Mucosa of descending colon (tissue), 3 donors: Measurements from ENCODE around the gene TBL3. TPM values are rescaled to one million over a fixed set of nuclear protein-coding genes. Genes with fewer than 3 reads are reported as not detected.

Experiments used
- ATAC-seq: fragments of 200-7000 bp; cut with Tn5 transposase; one replicate; pipeline ENCODE4 v1.9.1; 2020; ENCODE audit warnings: mild to moderate bottlenecking, moderate library complexity
- DNase-seq, 3 donors: peaks; one replicate each; pipeline ENCODE4 v3.0.0-alpha.2; 2020
- H3K36me3 ChIP-seq: fragments of 200-600 bp; one replicate; pipeline ENCODE4 v1.8.0; 2021; ENCODE audit warnings: low read depth, mild to moderate bottlenecking
- H3K4me1 ChIP-seq: fragments of 200-600 bp; one replicate; pipeline ENCODE4 v1.8.0; 2021; ENCODE audit warnings: low read depth, mild to moderate bottlenecking
- H3K4me3 ChIP-seq: fragments of 200-600 bp; one replicate; pipeline ENCODE4 v1.8.0; 2021; ENCODE audit warnings: mild to moderate bottlenecking
- H3K9me3 ChIP-seq: fragments of 200-600 bp; one replicate; pipeline ENCODE4 v1.8.0; 2021; ENCODE audit warnings: mild to moderate bottlenecking
- intact Hi-C, 2 donors: fragments of 100-400 bp; cut with DNase I in 1 of 2; cut with micrococcal nuclease in 1 of 2; formaldehyde crosslinking; loops; one replicate each; pipeline versions ENCODE4 v1.11.0 to v1.11.1; 2022; cut with DNase I, micrococcal nuclease
- total RNA-seq, 3 donors: library from RNA; stranded (reverse); fragmentation: NEBNext Ultra II Directional in 2 of 3; extraction: Animal tissue kit (Norgen Biotek cat#: 25700) in 2 of 3; gene quantifications; one replicate each; pipeline versions ENCODE4 v1.2.1 to v1.2.4, GENCODE V29; 2021 to 2023
- TF ChIP-seq, protein P1 (sequence below): fragments of 200-600 bp; IDR thresholded peaks from one replicate; pipeline ENCODE4 v1.8.0; 2022; ENCODE audit warnings: antibody characterized with exemption, mild to moderate bottlenecking
- donor health status: DM: no; HTN: no; CAD: no; lungs with moderate emphysema.
- donor health status: DM: no; HTN: no; CAD: no.
- donor health status: DM: no; HTN: yes; CAD: no.

TBL3 gene
- total RNA-seq, 3 donors from 2014 or later: 21.6 to 25.5 (median 24.0) TPM

DNA sequence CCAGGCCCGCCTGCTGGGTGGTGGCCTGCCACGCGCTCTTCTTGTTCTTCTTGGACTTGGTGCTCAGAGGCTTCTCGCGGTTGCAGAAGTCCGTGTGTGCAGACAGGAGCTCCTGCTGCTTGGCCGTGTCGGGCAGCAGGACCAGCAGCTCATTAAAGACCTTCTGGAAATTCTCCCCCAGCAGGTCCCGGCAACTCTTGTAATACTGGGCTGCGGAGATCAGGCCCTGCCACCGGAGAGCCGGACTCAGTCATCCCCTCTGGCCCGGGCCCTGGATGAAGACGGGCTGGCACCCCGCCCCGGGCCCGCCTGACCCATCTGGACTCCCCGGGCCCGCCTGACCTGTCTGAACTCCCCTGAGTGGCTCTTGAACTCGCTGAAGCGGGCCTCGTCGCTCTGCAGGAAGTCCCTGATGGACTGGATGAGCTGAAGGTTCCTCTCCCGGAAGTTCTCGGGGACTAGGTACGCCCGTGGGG, 26.5 kb downstream of the TBL3 start:
- TF ChIP-seq, protein P1, sequence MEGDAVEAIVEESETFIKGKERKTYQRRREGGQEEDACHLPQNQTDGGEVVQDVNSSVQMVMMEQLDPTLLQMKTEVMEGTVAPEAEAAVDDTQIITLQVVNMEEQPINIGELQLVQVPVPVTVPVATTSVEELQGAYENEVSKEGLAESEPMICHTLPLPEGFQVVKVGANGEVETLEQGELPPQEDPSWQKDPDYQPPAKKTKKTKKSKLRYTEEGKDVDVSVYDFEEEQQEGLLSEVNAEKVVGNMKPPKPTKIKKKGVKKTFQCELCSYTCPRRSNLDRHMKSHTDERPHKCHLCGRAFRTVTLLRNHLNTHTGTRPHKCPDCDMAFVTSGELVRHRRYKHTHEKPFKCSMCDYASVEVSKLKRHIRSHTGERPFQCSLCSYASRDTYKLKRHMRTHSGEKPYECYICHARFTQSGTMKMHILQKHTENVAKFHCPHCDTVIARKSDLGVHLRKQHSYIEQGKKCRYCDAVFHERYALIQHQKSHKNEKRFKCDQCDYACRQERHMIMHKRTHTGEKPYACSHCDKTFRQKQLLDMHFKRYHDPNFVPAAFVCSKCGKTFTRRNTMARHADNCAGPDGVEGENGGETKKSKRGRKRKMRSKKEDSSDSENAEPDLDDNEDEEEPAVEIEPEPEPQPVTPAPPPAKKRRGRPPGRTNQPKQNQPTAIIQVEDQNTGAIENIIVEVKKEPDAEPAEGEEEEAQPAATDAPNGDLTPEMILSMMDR: no peak
- no peak for ATAC-seq
- intact Hi-C loops: no loop called here

DNA sequence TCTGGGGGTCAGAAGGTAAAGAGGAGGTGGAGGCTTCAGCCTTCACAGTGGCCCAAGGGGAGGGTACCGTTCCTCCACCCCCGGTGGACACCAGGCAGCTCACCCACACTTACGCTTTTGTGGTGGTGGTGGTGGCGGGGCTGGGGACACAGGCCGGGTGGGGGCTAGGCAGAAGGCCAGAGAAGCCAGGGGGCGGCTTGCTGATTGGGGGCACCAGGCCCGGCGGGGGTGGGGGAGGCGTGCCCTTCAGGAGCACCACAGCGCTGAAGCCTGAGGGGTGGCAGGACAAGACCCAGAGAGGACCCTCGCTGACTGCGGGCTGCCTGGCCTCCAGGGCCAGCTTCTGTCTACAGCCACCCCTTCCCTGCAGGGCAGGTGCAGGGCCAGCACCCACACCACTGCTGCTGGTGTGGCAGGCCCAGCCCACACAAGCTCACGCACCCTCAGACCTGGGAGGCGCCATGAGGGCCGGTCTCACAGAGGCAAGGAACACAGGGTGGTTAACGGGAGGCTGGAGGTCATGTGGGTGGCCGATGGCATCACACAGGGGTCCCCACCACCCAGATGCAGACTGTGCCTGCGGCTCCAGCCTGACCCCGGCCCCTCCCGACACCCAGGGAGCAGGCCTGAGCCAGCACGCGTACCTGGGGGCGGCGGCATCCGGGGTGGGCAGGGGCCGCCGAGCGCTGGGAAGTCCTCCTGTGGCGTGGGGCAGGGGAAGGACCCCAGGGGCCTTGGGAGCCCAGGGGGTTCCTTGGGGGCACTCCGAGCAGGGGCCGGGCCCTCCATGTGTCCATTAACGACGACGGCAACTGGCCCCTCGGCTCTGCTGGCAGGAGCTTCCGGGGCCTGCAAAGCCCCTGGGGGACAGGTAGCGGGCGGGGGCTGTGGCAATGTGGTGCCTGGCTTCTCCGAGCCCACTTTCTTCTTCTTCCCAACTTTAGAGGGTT, 27.3 kb downstream of the TBL3 start:
- ATAC-seq: no peak
- no peaks in the 10 kb centered on the region for H3K9me3 ChIP-seq
- peaks cover 17% of the 10 kb centered on the region for H3K36me3 ChIP-seq
- TF ChIP-seq, protein P1: no peak
- H3K4me3 ChIP-seq: no peak overlapping the region
- no peak for DNase-seq
- H3K4me1 ChIP-seq: peaks cover 11% of the 10 kb centered on the region
- intact Hi-C loops: no loop called here

More for the DNA sequence above, 26.5 kb downstream of the TBL3 start:
- DNase-seq: no peak
- peaks cover 4% of the 10 kb centered on the region for H3K4me1 ChIP-seq
- H3K36me3 ChIP-seq: peaks cover 17% of the 10 kb centered on the region
- H3K4me3 ChIP-seq: no peak overlapping the region
- no peaks in the 10 kb centered on the region for H3K9me3 ChIP-seq

DNA sequence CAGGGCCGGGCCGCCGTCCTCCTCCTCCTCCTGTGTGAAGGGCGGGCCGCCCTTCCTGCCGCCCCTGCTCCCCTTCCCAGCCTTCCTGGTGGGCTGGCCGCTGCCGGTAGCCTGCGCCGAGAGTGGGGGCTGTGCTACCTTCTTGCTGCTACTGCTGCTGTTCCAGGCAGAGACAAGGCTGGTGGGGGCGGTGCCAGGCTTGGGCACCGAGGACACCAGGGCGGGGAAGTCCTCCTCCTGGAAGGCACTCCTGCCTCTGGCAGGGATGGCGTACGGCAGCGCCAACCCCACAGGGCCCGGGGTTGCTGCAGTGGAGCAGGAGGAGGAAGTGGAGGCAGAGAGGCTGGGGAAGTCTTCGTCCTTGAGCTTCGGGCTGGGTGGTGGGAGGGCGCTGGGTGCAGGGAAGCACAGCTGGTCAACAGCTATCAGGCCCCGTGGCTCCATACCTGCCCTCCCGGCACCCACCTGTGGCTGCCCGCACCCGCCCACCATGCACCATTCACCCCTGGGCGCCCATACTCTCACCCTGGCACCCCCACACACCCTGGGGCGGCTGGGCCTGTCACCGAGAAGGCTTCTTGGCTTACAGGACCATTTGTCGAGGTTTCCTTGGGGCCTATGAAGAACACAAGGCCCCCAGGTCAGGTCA, 28.1 kb downstream of the TBL3 start:
- ATAC-seq: no peak
- intact Hi-C loops: no loop called here
- H3K4me3 ChIP-seq: no peak overlapping the region
- H3K36me3 ChIP-seq: peaks cover 17% of the 10 kb centered on the region
- TF ChIP-seq, protein P1: no peak
- H3K4me1 ChIP-seq: peaks cover 17% of the 10 kb centered on the region
- DNase-seq: no peak
- no peaks in the 10 kb centered on the region for H3K9me3 ChIP-seq

DNA sequence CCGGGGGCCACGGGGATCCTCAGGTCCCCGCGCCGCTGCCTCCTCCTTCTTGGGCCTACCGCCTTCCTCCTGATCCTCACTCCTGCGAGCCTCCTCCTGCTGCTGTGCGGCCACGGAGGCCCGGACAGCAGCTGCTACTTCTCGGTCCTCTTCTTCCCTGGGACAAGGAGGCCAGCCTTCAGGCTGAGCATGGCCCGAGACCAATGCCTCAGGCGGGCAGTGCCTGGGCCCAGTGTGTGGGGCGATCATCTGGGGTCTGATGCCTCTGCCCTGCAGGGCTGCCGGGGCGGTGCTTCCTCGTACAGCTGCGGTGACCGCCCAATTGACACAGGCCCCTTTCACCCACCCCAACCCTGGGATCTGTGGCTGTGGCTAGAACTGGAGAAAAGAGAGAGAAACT, 29.2 kb downstream of the TBL3 start:
- peaks cover 19% of the 10 kb centered on the region for H3K4me1 ChIP-seq
- H3K9me3 ChIP-seq: no peaks in the 10 kb centered on the region
- DNase-seq (no peak), ATAC-seq (no peak)
- H3K36me3 ChIP-seq: peaks cover 17% of the 10 kb centered on the region
- H3K4me3 ChIP-seq: no peak overlapping the region
- TF ChIP-seq, protein P1: no peak
- intact Hi-C loops: no loop called here

DNA sequence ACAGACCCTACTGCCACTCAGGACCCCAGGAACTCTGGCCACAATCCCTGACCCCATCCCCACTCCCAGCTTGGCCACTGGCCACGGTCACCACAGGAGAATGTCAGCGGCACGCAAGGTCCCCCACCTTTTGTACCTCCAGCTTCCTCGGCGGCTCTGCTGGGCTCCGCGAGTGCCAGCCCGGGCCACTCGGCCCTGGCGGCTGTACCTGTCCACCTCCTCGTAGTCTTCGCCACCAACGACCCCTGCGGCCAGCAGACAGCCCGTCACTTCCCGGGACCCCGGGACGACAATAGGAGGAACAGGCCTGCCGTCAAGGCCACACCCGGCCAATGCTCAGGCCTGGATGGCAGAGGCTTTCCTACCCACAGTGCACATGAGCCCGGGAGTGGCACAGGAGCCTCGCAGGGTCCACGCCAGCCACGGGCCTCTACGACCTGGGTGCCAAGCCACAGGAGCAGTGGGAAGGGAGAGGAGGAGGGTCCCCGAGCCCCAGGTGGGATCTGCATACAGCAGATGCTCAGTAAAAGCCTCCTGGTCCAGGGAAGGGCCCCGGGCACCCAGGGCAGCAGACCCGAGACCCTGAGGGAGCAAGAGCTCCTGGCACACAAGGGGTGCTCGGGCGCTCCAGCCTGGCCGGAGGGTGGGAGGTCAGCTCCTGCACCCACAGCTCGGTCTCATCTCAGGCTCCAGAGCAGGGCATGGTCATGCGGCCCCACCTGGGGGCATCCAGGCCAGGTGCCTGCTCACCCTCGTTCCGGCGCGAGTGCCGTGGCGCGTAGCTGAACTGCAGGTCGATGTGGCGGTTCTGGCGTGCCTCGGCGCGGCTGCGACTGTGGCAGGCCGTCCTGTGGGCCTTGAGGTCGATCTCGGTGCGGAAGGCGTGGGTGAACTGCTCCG, 29.9 kb downstream of the TBL3 start:
- peaks cover 18% of the 10 kb centered on the region for H3K4me1 ChIP-seq
- no peak overlapping the region for H3K4me3 ChIP-seq
- H3K9me3 ChIP-seq: no peaks in the 10 kb centered on the region
- TF ChIP-seq, protein P1: no peak
- DNase-seq (no peak), ATAC-seq (no peak)
- H3K36me3 ChIP-seq: peaks cover 17% of the 10 kb centered on the region
- intact Hi-C loops: no loop called here
